SK-N-SH (cell line): ENCODE results near the gene AGO1.

Experiments used
- CTCF ChIP-seq: fragments of 200-600 bp; sonication (generic); IDR thresholded peaks from 2 replicates; pipeline ENCODE4 v1.6.1; 2017; ENCODE audit warnings: antibody characterized with exemption, mild to moderate bottlenecking, moderate library complexity
- RCOR1 ChIP-seq: fragments of 150-350 bp; IDR thresholded peaks from 2 replicates; pipeline ENCODE4 v1.6.1; 2017; ENCODE audit warnings: antibody characterized with exemption, low read length

GRCh38 chr1:35856964-35857363 is 26.0 kb upstream of the AGO1 start:
- TF ChIP-seq CTCF (no peak), RCOR1 (no peak)
